Transverse colon (tissue), 4 donors: Measurements from ENCODE around the gene CALN1.

Experiments used
- CTCF ChIP-seq, 5 experiments: fragments of 200-600 bp in 3 of 5; fragments of 450-650 bp in 2 of 5; sonication (generic) in 3 of 5; IDR thresholded peaks; 1 replicate in 2 of 5; 2 replicates in 3 of 5; pipeline ENCODE4 v1.5.1; 2016 to 2017; ENCODE audit warnings: antibody characterized with exemption in 5 of 5, inconsistent platforms in 3 of 5, mild to moderate bottlenecking in 2 of 5, moderate library complexity in 1 of 5
- EP300 ChIP-seq: sonication (generic); formaldehyde crosslinking; IDR thresholded peaks from one replicate; pipeline ENCODE4 v1.6.1; 2017; ENCODE audit warnings: antibody characterized with exemption, low read depth
- POLR2A ChIP-seq: fragments of 450-650 bp; IDR thresholded peaks from one replicate; pipeline ENCODE4 v1.6.1; 2016; ENCODE audit warnings: antibody characterized with exemption, mild to moderate bottlenecking, moderate library complexity
- POLR2AphosphoS5 ChIP-seq, 3 donors: sonication (generic); formaldehyde crosslinking; IDR thresholded peaks; one replicate each; pipeline ENCODE4 v1.6.1; 2016; ENCODE audit warnings: antibody characterized with exemption in 3 of 3

- TF ChIP-seq CTCF (IDR thresholded peaks at IDR 0.05) (no peak), POLR2A (no peak), EP300 (no peak), POLR2AphosphoS5 (IDR thresholded peaks at IDR 0.05) (no peak)
Observed at GRCh38 chr7:71784781-71785180, 627.4 kb downstream of the CALN1 start.
